Measurements from ENCODE around the gene FOXP1. TPM values are rescaled to one million over a fixed set of nuclear protein-coding genes. Genes with fewer than 3 reads are reported as not detected.

FOXP1 gene
- total RNA-seq, 1 experiment from 2014 or later: 75.3 TPM

- Histone ChIP-seq H3K27ac (ENCODE audit: insufficient read length, low read depth, low read length) (no peak overlapping the region), H3K4me2 (ENCODE audit: insufficient read depth, insufficient read length, low read length) (no peak overlapping the region)
- no CpG with 5 or more reads among the region's 7 CpGs for WGBS (ENCODE audit: extremely low coverage, insufficient read length, low lambda C conversion rate)
Observed at GRCh38 chr3:71254281-71255057, 329.1 kb downstream of the FOXP1 start.

More at GRCh38 chr3:71254281-71255057, 329.1 kb downstream of the FOXP1 start:
- Histone ChIP-seq H4K20me1 (ENCODE audit: control insufficient read depth, insufficient read depth, insufficient read length) (no peaks in the 10 kb centered on the region), H2BK120ac (ENCODE audit: low read depth, low read length, poor library complexity, severe bottlenecking) (no peak overlapping the region), H2BK12ac (ENCODE audit: insufficient read length, low read depth, low read length) (no peak overlapping the region), H3K79me2 (ENCODE audit: insufficient read depth, low read length) (no peaks in the 10 kb centered on the region; the same call in 1 of the 2 replicates), H3T11ph (ENCODE audit: low read length) (no peak overlapping the region), H2AK5ac (ENCODE audit: insufficient read length, low read length) (no peak overlapping the region), H3K9me3 (ENCODE audit: control insufficient read depth, low read depth, low read length) (no peaks in the 10 kb centered on the region), H4K8ac (replicated peaks; ENCODE audit: insufficient read length, low read depth, low read length) (no peak overlapping the region), H4K5ac (ENCODE audit: insufficient read length, low read depth, low read length) (no peak overlapping the region), H3K23me2 (ENCODE audit: insufficient read length, low read depth, low read length, poor library complexity, severe bottlenecking) (no peaks in the 10 kb centered on the region), H2AFZ (ENCODE audit: low read length) (no peak overlapping the region), H2BK15ac (ENCODE audit: low read depth, low read length) (no peak overlapping the region), H3K56ac (ENCODE audit: insufficient read length, low read depth, low read length) (no peak overlapping the region), H3K4me1 (ENCODE audit: insufficient read depth, low read length) (peaks cover 4% of the 10 kb centered on the region; the same call in 1 of the 2 replicates), H2BK5ac (ENCODE audit: insufficient read length, low read length) (no peak overlapping the region), H3K27me3 (ENCODE audit: insufficient read depth, low read length) (no peaks in the 10 kb centered on the region), H3K79me1 (ENCODE audit: insufficient read depth, low read depth, low read length, poor library complexity, severe bottlenecking) (no peaks in the 10 kb centered on the region), H3K23ac (ENCODE audit: insufficient read length, low read depth, low read length) (no peak overlapping the region), H2BK20ac (ENCODE audit: low read depth, low read length, poor library complexity, severe bottlenecking) (no peak overlapping the region), H3K9ac (ENCODE audit: extremely low read depth, insufficient read length, low read length) (no peak overlapping the region), H4K91ac (ENCODE audit: insufficient read length, low read depth, low read length) (no peak overlapping the region), H3K14ac (ENCODE audit: insufficient read depth, low read length) (no peak overlapping the region), H3K18ac (ENCODE audit: insufficient read length, low read depth, low read length) (no peak overlapping the region), H3K4ac (ENCODE audit: low read depth, low read length) (no peak overlapping the region)
- Mint-ChIP-seq H3K27me3 (ENCODE audit: low read depth) (no peaks in the 10 kb centered on the region), H3K27ac (no peak overlapping the region; a peak in 2 of 7 replicates), H3K4me3 (no peak overlapping the region), H3K36me3 (ENCODE audit: insufficient read depth in 1 of 3, low read depth in 3 of 3) (no peaks in the 10 kb centered on the region), H3K9me3 (no peaks in the 10 kb centered on the region), H3K4me1 (peaks cover 21 to 25% of the 10 kb centered on the region in 2 experiments)
- no peak for DNase-seq
- no peak for TF ChIP-seq CTCF (conservative IDR thresholded peaks at IDR 0.05)

All from H9 (cell line).